Measurements from ENCODE around the gene ADARB2.

ADARB2 gene

DNA sequence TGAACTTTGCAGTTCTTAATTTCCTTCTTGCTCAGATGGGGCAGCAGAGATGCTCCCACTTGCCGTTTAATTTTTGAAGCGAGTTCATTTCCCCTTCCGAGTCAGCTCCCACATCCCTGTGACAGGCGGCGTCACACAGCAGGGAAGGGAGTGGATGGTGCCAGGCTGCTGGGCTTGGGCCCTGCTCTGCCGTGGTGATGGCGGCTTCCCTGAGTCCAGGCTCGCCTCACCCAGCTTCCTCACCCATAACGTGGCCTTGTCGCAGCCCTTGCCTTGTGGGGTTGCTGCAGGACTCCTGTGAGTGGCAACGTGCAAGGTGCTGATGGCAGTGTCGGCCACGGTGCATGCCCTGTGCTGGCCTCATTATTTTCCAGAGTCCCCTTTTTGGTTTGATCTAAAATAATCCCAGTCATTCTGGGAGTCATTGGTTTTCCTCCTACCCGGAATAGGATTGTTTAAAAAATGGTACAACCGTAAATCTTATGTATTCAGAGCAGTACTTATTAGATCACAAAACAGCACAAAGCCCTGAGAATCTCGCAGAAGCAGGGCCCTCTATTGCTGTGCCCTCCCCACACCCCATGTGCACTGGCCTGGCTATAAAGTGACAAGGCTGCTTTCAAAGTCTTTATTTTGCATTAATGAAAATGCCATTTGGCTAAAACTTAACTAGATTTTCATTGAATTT is 421.1 kb downstream of the ADARB2 start:
- Mint-ChIP-seq H3K4me1 (ENCODE audit: low read depth in 2 of 2) (no peaks in the 10 kb centered on the region), H3K36me3 (ENCODE audit: insufficient read depth) (no peaks in the 10 kb centered on the region), H3K27ac (no peak overlapping the region), H3K27me3 (peaks cover 30 to 42% of the 10 kb centered on the region in 2 donors), H3K9me3 (no peaks in the 10 kb centered on the region), H3K4me3 (no peak overlapping the region)
- ATAC-seq (replicated peaks), result no peak
- DNase-seq, result no peak

DNA sequence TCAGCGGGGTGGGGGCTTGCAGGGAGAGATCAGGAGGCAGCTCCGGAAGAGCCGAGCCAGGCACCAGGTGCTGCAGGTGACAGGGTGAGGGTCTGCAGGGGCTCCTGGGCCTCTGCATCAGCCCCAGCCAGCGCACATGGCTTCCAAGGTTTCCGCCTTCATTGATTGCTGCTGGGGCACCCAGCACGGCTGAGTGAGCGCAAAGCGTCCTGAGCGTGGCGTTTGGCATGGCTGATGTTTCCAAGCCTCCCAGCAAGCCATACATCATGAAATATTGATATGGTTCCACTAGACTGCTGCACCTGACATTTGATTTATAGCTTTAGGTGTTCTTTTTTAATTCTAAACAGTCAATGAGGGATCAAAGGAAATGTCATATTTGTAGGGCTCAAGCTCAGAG is 422.1 kb downstream of the ADARB2 start:
- Mint-ChIP-seq H3K27ac (no peak overlapping the region), H3K36me3 (ENCODE audit: insufficient read depth) (no peaks in the 10 kb centered on the region), H3K27me3 (peaks cover 24 to 34% of the 10 kb centered on the region in 2 donors), H3K4me1 (ENCODE audit: low read depth in 2 of 2) (no peaks in the 10 kb centered on the region), H3K4me3 (no peak overlapping the region), H3K9me3 (no peaks in the 10 kb centered on the region)
- ATAC-seq (replicated peaks) (no peak), DNase-seq (no peak)

DNA sequence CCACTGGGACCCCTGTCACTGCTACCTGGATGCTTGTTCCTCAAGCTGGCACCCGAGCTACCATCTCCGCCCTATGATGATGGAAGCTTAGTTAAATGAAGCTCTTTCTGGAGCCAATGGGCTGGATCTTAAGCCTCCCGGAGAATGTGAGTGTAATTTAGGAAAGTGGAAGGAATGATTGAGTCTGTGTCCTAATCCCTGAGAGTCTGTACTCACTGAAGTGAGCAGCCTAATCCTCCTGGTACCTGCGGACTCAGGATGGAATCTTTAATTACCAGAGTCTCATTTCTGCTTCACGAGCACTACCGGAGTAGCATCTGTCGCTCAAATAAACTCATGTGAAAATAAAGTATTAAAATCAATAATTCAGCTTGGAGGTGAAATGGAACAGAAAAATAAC is 425.6 kb downstream of the ADARB2 start:
- H3K27me3 Mint-ChIP-seq, result peaks cover 9 to 24% of the 10 kb centered on the region in 2 donors
- ATAC-seq (replicated peaks) (no peak), DNase-seq (no peak)
- no peaks in the 10 kb centered on the region for H3K4me1 Mint-ChIP-seq (ENCODE audit: low read depth in 2 of 2)
- peak overlapping the region in 1 of 2 donors; percentile 38 for H3K27ac Mint-ChIP-seq
- H3K4me3 Mint-ChIP-seq, result no peak overlapping the region
- no peaks in the 10 kb centered on the region for H3K36me3 Mint-ChIP-seq (ENCODE audit: insufficient read depth)
- H3K9me3 Mint-ChIP-seq, result no peaks in the 10 kb centered on the region

DNA sequence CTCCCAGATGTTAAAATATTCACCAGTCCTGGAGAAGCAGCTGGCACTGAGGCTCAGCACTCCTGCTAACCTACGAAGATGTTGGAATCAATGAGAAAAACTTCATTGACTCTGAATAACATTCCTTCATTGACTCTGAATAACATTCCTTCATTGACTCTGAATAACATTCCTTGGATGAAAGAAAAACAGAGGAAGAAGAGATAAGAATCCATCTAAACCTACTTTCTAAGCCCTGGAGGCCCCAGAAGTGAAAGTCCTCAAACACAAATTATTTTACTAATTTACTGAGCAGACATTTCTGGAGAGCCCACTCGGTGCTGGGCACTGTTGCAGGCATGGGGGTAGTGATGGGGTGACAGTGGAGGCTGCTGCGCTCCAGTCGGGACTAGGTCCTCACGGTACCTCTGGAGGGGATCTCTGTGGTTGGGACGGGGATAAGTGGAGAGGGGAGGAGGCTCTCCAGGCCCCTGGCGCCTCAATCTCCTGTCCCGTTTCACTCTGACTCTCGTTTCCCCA is 427.0 kb downstream of the ADARB2 start:
- peaks cover 9 to 24% of the 10 kb centered on the region in 2 donors for H3K27me3 Mint-ChIP-seq
- H3K4me1 Mint-ChIP-seq (ENCODE audit: low read depth in 2 of 2), result no peaks in the 10 kb centered on the region
- H3K4me3 Mint-ChIP-seq, result no peak overlapping the region
- H3K36me3 Mint-ChIP-seq (ENCODE audit: insufficient read depth), result no peaks in the 10 kb centered on the region
- no peak for ATAC-seq (replicated peaks)
- DNase-seq, result no peak
- no peak overlapping the region for H3K27ac Mint-ChIP-seq
- H3K9me3 Mint-ChIP-seq, result no peaks in the 10 kb centered on the region

DNA sequence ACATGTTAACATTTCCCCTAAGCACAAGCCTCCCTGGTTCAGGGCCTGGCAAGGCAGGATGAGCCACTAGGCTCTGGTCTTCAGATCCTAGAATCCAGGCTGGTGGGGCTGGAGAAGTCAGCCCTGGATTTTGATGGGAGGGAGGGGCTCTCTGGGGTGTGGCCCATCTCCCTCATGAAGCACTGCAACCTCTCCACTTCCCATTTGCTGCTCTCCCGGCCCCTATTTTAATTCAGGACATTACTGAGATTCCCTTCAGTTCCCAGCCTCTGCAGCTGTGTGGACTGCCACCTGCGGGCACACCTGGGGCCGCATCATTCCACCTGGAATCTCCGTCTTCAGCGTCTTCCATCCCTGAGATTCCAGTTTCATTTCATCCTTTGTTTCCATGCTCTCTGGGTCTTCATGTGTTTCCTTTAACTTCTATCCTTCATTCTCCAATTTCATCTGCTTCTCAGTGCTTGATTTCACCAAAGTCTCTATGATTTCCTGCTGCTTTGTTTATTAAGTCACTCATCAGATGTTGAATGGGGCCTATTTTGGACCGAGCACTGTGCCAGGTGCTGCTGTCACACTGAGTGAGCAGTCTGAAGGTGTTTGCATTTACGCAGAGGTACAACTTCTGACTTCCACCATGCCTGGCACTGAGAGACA is 427.6 kb downstream of the ADARB2 start:
- H3K4me1 Mint-ChIP-seq (ENCODE audit: low read depth in 2 of 2), result no peaks in the 10 kb centered on the region
- no peaks in the 10 kb centered on the region for H3K9me3 Mint-ChIP-seq
- peaks cover 9 to 18% of the 10 kb centered on the region in 2 donors for H3K27me3 Mint-ChIP-seq
- H3K36me3 Mint-ChIP-seq (ENCODE audit: insufficient read depth), result no peaks in the 10 kb centered on the region
- DNase-seq (no peak), ATAC-seq (replicated peaks) (no peak)
- H3K4me3 Mint-ChIP-seq, result no peak overlapping the region
- no peak overlapping the region for H3K27ac Mint-ChIP-seq

DNA sequence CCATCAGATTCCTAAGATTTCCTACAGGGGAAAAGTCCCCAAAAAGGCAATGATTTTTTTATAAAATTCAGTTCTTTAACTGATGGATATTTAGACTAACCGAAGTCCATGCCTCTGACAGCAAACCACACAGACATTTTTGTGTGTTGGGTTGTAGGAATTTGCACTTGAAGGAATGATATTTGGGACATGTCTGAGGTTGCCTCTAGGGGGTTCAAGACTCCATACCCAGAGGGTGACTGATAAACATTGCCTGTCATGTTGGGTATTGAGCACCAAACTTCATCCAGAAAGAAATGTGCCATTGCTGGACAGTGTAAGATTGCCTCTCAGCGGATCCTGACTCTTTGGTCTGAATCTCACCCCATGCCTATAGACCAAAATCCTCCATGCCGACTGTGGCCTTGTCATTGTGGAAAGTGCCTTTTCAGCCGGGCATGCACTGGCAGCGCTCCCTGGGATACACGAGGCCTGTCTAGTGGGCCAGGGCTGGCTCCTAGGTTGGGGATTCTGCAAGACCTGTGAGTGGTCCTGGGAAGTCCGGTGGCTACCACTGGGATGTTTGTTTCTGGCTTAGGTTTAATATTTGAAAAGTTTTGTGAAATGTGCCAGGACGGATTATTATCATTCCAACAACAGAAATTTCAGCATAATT is 428.2 kb downstream of the ADARB2 start:
- Mint-ChIP-seq H3K27me3 (peaks cover 3 to 12% of the 10 kb centered on the region in 2 donors), H3K27ac (no peak overlapping the region), H3K4me3 (no peak overlapping the region)

DNA sequence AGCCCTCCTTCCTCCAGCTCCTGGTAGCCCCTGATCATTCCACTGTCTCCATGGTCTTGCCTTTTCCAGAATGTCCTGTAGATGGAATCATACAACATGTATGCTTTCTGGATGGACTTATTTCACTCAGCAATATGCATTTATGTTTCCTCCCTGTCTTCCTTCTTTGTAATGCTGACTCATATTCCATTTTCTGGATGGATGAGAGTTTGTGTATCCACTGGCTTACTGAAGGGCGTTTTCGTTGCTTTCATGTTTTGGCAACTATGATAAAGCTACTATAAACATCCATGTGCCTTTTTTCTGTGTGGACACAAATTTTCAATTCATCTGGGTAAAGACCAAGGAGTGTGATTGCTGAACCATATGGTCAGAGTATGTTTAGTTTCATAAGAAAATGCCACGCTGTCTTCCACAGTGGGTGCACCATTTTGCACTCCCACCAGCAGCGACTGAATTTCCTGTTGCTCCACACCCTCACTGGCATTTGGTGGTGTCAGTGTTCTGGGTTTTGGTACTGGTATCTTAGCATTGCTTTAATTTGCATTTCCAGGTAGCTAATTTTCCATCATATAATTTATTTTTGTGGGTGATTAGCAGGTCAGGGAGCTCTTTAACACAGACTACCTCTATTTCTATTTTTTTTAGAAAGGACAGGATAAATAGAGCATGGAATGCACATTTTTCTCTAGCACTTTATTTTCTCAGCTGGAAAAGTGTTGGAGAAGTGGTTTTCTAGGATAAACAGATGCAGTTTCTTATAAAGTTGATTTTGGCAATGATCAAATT is 429.0 kb downstream of the ADARB2 start:
- Mint-ChIP-seq H3K4me3 (no peak overlapping the region), H3K9me3 (no peaks in the 10 kb centered on the region), H3K36me3 (ENCODE audit: insufficient read depth) (no peaks in the 10 kb centered on the region), H3K27ac (no peak overlapping the region), H3K27me3 (peaks cover 0 to 6% of the 10 kb centered on the region in 2 donors), H3K4me1 (ENCODE audit: low read depth in 2 of 2) (no peaks in the 10 kb centered on the region)
- DNase-seq (no peak), ATAC-seq (replicated peaks) (no peak)

More for the DNA sequence above, 428.2 kb downstream of the ADARB2 start:
- Mint-ChIP-seq H3K36me3 (ENCODE audit: insufficient read depth) (no peaks in the 10 kb centered on the region), H3K4me1 (ENCODE audit: low read depth in 2 of 2) (no peaks in the 10 kb centered on the region), H3K9me3 (no peaks in the 10 kb centered on the region)
- ATAC-seq (replicated peaks) (no peak), DNase-seq (no peak)

DNA sequence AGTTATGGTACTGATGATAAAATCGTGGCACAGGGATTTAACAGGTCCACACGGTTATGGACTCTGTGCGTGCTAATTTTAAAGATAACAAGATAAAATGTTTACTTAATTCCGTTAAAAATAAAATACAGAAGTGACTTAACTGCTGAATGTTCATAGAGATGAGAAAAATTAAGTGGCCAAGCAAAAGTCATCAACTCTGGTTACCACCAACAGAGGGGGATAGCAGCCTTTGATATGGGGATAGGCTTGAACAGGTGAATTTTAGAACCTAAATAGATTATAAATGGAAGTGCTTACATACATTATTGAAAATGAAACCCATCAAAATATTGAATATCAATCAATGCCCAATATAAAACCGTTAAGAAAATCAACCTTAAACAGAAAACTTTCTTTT is 436.2 kb downstream of the ADARB2 start:
- H3K27me3 Mint-ChIP-seq, result peaks cover 24 to 52% of the 10 kb centered on the region in 2 donors
- H3K4me3 Mint-ChIP-seq, result no peak overlapping the region
- H3K36me3 Mint-ChIP-seq (ENCODE audit: insufficient read depth), result no peaks in the 10 kb centered on the region
- no peak for DNase-seq
- no peak for ATAC-seq (replicated peaks)
- no peak overlapping the region for H3K27ac Mint-ChIP-seq
- no peaks in the 10 kb centered on the region for H3K9me3 Mint-ChIP-seq
- no peaks in the 10 kb centered on the region for H3K4me1 Mint-ChIP-seq (ENCODE audit: low read depth in 2 of 2)

DNA sequence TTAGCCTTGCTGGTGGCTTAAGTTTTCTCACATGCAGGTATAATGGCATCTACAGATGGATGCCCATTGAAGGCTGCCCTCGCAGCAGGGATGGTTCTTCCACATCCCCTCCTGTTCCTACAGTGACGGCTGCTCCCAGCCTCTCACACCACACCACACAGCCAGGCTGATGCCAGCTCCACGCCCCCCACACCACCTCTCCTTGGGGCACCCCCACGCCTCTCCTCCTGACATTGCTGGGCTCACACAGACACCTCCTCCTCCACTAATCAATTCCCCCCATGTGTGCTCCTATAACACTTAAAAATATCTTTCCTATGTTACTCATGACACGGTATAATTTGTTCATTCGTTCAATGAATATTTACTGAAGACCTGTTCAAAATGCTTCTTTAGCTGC is 437.1 kb downstream of the ADARB2 start:
- peaks cover 24 to 57% of the 10 kb centered on the region in 2 donors for H3K27me3 Mint-ChIP-seq
- H3K36me3 Mint-ChIP-seq (ENCODE audit: insufficient read depth), result no peaks in the 10 kb centered on the region
- H3K27ac Mint-ChIP-seq, result no peak overlapping the region
- no peak overlapping the region for H3K4me3 Mint-ChIP-seq
- H3K4me1 Mint-ChIP-seq (ENCODE audit: low read depth in 2 of 2), result no peaks in the 10 kb centered on the region
- H3K9me3 Mint-ChIP-seq, result no peaks in the 10 kb centered on the region
- ATAC-seq (replicated peaks) (no peak), DNase-seq (no peak)

DNA sequence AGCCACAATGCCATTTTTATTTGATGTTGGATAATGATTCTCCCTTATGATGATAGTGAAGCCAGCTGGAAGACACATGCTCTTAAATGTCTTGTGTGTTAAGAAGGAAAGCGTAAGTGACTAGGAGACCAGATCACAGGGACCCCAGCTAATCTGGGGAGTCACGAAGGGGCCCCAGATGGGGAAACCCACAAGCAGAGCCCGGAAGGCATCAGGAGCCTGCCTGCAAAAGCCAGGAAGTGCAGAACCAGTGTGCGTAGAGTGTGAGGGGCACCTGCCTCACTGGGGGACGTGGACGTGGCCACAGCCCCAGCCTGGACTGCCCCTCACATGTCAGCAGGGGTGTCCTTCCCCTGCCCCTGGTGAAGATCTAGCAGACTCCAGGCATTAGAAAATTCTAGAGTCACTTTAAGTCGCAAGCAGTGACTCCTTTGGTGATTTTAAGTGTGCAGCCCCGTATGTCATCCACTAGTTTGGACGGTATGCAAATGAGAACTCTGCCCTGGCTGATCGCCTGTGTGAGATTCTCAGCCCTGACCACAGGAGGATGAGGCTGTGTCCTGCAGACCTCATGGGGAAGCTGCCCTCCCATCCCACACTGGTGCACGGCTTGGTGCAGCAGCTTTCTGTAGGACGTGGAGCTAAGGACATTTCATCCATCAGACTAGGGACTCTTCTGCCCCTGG is 438.1 kb downstream of the ADARB2 start:
- no peak for ATAC-seq (replicated peaks)
- Mint-ChIP-seq H3K9me3 (no peaks in the 10 kb centered on the region), H3K27ac (no peak overlapping the region), H3K4me3 (no peak overlapping the region), H3K36me3 (ENCODE audit: insufficient read depth) (no peaks in the 10 kb centered on the region), H3K4me1 (ENCODE audit: low read depth in 2 of 2) (no peaks in the 10 kb centered on the region), H3K27me3 (peaks cover 29 to 66% of the 10 kb centered on the region in 2 donors)
- DNase-seq, result no peak

DNA sequence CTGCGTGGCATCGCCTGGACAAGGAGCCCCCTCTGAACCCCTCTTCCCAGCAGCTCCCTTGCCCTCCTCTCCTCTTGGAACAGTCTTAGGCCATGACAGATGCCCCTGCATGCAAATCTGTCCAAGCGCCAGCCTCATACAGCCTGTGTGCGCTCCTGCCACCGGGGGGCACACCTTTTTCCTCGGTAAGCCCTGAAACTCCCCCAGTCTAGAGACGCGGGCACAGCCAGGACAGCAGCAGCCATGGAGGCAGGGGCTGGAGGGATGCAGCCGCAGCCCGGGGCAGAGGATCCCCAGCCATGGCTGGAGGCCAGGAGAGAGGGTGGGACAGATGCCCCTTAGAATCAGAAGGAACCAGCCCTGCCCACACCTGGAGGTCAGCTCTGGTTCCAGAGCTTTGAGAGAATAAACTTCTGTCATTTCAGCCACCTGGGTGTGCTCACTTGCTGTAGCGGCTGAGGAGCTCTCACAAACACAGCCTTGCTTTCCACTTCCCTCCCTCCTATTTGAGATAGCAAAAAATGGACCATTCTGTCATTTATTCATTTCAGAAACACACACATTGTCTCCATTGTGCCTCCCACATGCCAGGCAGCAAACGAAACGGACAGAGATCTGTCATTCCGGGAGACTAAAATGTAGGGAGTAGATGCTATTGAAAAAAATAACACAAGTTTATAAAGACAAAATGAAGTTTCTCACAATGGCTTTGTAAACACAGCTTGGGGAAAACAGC is 439.6 kb downstream of the ADARB2 start:
- Mint-ChIP-seq H3K4me1 (ENCODE audit: low read depth in 2 of 2) (peaks cover under 1 to 2% of the 10 kb centered on the region in 2 donors), H3K36me3 (ENCODE audit: insufficient read depth) (no peaks in the 10 kb centered on the region), H3K9me3 (no peaks in the 10 kb centered on the region), H3K27ac (no peak overlapping the region), H3K27me3 (peaks cover 40 to 80% of the 10 kb centered on the region in 2 donors), H3K4me3 (no peak overlapping the region)
- no peak for DNase-seq
- no peak for ATAC-seq (replicated peaks)

DNA sequence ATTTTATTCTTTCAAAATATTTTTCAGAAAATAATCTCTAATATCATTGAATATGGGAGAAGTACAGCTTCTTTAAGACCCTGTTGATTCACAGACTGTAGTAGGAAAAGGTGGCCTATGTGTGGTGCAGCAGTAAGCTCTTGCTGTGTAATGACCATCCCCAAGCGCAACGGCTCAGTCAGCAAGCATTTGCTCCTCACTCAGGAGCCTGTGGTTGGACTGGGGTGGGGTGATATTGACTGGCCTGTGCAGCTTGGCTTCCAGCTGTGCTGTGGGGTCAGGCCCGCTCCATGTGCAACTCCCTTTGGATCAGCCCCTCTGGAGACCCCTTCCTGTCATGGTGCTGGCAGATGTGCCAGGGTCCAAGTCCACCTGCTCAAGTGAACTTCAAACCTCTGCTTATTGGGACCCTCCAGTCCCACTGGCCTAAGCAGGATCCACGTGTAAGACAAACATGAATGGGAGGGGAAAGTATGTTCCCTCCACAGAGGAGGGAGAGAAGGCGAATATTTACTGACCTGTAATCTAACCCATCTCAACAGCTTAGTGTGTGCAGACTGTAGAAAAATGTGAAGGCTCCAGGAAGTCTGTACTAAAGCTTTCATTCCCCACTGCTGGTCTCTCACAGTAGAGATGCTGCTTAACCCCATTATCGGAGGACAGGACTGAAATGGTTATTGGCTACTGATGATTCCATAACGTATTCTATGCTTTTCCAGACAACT is 441.4 kb downstream of the ADARB2 start:
- Mint-ChIP-seq H3K36me3 (ENCODE audit: insufficient read depth) (no peaks in the 10 kb centered on the region), H3K4me1 (ENCODE audit: low read depth in 2 of 2) (peaks cover 2 to 4% of the 10 kb centered on the region in 2 donors), H3K4me3 (no peak overlapping the region), H3K27me3 (peaks cover 44 to 89% of the 10 kb centered on the region in 2 donors), H3K27ac (no peak overlapping the region), H3K9me3 (no peaks in the 10 kb centered on the region)
- DNase-seq (no peak), ATAC-seq (replicated peaks) (no peak)
